ENCODE data around the gene KCNH8. TPM values are rescaled to one million over a fixed set of nuclear protein-coding genes. Genes with fewer than 3 reads are reported as not detected.
A peak's percentile ranks its signal among the peaks of the same experiment; 100 is the strongest.

Gene KCNH8
- total and polyA plus RNA-seq, 10 of the 15 experiments (the other 5 are each of a cell fraction or from before 2014, with no cell fraction given), result under 0.01 to 0.18 (median 0.07) TPM; not detected in 2

DNA sequence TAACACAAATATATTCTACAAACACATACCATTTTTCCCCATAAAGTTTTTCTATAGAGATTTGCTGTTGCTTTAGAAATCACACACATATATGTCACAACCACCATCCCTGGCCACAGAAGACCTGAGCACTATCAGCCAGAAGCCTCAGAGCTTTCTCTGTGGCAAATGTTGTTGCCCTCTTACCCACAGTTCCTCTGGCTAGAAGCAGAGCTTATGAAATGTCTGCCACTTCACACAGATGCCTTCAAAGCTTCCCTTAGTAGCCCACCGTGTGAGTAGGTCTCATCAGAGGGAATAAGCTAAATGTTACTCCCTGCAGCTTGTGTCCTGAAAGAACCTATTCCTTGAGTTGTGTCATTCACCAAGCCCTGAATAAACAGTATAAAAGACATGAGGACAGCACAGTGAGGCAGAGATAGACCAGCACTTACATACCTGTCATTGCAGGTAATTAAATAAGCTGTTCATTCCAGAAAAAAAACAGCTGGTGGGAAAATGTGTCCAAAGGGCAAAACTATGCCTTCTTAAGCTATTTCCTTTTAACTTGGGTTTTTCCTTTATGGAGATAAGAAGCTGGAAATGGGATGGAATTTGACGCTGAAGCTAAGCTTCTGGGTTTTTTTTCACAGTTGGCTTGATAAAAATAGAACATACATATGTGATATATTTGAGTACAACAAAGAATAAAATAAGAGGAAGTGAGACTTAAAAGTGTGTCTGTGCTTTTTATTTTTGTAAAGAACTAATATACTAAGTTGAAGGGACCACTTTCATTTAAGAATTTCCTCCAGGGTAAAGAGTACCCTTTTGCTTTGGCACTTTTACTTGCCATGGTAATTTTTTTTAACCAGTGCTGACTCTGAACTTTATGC is 391.4 kb downstream of the KCNH8 start (continued):
- TF ChIP-seq, protein P1, sequence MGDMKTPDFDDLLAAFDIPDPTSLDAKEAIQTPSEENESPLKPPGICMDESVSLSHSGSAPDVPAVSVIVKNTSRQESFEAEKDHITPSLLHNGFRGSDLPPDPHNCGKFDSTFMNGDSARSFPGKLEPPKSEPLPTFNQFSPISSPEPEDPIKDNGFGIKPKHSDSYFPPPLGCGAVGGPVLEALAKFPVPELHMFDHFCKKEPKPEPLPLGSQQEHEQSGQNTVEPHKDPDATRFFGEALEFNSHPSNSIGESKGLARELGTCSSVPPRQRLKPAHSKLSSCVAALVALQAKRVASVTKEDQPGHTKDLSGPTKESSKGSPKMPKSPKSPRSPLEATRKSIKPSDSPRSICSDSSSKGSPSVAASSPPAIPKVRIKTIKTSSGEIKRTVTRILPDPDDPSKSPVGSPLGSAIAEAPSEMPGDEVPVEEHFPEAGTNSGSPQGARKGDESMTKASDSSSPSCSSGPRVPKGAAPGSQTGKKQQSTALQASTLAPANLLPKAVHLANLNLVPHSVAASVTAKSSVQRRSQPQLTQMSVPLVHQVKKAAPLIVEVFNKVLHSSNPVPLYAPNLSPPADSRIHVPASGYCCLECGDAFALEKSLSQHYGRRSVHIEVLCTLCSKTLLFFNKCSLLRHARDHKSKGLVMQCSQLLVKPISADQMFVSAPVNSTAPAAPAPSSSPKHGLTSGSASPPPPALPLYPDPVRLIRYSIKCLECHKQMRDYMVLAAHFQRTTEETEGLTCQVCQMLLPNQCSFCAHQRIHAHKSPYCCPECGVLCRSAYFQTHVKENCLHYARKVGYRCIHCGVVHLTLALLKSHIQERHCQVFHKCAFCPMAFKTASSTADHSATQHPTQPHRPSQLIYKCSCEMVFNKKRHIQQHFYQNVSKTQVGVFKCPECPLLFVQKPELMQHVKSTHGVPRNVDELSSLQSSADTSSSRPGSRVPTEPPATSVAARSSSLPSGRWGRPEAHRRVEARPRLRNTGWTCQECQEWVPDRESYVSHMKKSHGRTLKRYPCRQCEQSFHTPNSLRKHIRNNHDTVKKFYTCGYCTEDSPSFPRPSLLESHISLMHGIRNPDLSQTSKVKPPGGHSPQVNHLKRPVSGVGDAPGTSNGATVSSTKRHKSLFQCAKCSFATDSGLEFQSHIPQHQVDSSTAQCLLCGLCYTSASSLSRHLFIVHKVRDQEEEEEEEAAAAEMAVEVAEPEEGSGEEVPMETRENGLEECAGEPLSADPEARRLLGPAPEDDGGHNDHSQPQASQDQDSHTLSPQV (IDR thresholded peaks at IDR 0.05), result no peak
- TF ChIP-seq RB1 (IDR thresholded peaks at IDR 0.05; ENCODE audit: borderline replicate concordance) (no peak), MTA2 (IDR thresholded peaks at IDR 0.05; ENCODE audit: low read depth) (peak; percentile 38; the same call in 1 of the 2 replicates), RUNX3 (IDR thresholded peaks at IDR 0.05; ENCODE audit: low read length) (peak; percentile 70), WRNIP1 (IDR thresholded peaks at IDR 0.05; ENCODE audit: borderline replicate concordance, low read depth, low read length) (no peak), SMAD5 (IDR thresholded peaks at IDR 0.05; ENCODE audit: low read depth) (no peak), IKZF2 (IDR thresholded peaks at IDR 0.05) (peak; percentile 45 to 65), BACH1 (IDR thresholded peaks at IDR 0.05; ENCODE audit: borderline replicate concordance) (no peak; the same call in 1 of the 2 replicates), JUND (IDR thresholded peaks at IDR 0.05; ENCODE audit: low read depth, low read length) (no peak), MEF2B (IDR thresholded peaks at IDR 0.05; ENCODE audit: partially characterized antibody, poor library complexity, severe bottlenecking) (peak; percentile 83), ATF7 (IDR thresholded peaks at IDR 0.05; ENCODE audit: low read depth) (peak; percentile 41; the same call in 1 of the 2 replicates), CREM (IDR thresholded peaks at IDR 0.05; ENCODE audit: low read depth) (0 out of 2 replicates have a peak, but pooled peaks have one; percentile 22), SPI1 (IDR thresholded peaks at IDR 0.05; ENCODE audit: borderline replicate concordance, insufficient read depth, low read depth, low read length) (peak; percentile 93), TAF1 (IDR thresholded peaks at IDR 0.05; ENCODE audit: borderline replicate concordance, low read depth, low read length) (no peak), SUZ12 (IDR thresholded peaks at IDR 0.05; ENCODE audit: unreplicated experiment) (no peak), KDM1A (IDR thresholded peaks at IDR 0.05; ENCODE audit: borderline replicate concordance) (no peak), NR2F1 (conservative IDR thresholded peaks at IDR 0.05) (no peak), SRF (IDR thresholded peaks at IDR 0.05; ENCODE audit: low read depth in 2 of 2, low read length in 2 of 2) (no peak), CBX5 (IDR thresholded peaks at IDR 0.05; ENCODE audit: low read depth) (no peak; the same call in 1 of the 2 replicates)
- TF ChIP-seq, protein P2, sequence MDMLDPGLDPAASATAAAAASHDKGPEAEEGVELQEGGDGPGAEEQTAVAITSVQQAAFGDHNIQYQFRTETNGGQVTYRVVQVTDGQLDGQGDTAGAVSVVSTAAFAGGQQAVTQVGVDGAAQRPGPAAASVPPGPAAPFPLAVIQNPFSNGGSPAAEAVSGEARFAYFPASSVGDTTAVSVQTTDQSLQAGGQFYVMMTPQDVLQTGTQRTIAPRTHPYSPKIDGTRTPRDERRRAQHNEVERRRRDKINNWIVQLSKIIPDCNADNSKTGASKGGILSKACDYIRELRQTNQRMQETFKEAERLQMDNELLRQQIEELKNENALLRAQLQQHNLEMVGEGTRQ (IDR thresholded peaks at IDR 0.05; ENCODE audit: borderline replicate concordance, low read depth, low read length), result no peak
- TF ChIP-seq, protein P3, sequence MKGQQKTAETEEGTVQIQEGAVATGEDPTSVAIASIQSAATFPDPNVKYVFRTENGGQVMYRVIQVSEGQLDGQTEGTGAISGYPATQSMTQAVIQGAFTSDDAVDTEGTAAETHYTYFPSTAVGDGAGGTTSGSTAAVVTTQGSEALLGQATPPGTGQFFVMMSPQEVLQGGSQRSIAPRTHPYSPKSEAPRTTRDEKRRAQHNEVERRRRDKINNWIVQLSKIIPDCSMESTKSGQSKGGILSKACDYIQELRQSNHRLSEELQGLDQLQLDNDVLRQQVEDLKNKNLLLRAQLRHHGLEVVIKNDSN (IDR thresholded peaks at IDR 0.05; ENCODE audit: borderline replicate concordance, extremely low read length, insufficient read depth, low read depth, low read length), result no peak
- TF ChIP-seq, protein P4, sequence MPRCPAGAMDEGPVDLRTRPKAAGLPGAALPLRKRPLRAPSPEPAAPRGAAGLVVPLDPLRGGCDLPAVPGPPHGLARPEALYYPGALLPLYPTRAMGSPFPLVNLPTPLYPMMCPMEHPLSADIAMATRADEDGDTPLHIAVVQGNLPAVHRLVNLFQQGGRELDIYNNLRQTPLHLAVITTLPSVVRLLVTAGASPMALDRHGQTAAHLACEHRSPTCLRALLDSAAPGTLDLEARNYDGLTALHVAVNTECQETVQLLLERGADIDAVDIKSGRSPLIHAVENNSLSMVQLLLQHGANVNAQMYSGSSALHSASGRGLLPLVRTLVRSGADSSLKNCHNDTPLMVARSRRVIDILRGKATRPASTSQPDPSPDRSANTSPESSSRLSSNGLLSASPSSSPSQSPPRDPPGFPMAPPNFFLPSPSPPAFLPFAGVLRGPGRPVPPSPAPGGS (IDR thresholded peaks at IDR 0.05; ENCODE audit: borderline replicate concordance, insufficient read depth, low read depth, low read length, poor library complexity, severe bottlenecking), result no peak
